Mesenchymal stem cell (in vitro differentiated cells and primary cell): ENCODE measurements around the gene OR52I2.
A peak's percentile ranks its signal among the peaks of the same experiment; 100 is the strongest.

Experiments
- DNase-seq: peaks from one replicate; pipeline ENCODE4 v3.0.0-alpha.2; 2013
- H2AFZ ChIP-seq: one replicate; pipeline ENCODE4 v1.6.1; 2013; ENCODE audit warnings: low read depth, mild to moderate bottlenecking, control low read depth, inconsistent platforms, low read length, moderate library complexity
- H2AK5ac ChIP-seq: 2 replicates; pipeline ENCODE4 v1.6.1; 2013; ENCODE audit warnings: low read length, moderate library complexity, mild to moderate bottlenecking, inconsistent platforms; ENCODE audit not compliant: severe bottlenecking
- H2BK120ac ChIP-seq: one replicate; pipeline ENCODE4 v1.6.1; 2013; ENCODE audit warnings: low read depth, mild to moderate bottlenecking, inconsistent platforms, low read length, moderate library complexity
- H2BK12ac ChIP-seq, 2 experiments: one replicate each; pipeline ENCODE4 v1.6.1; 2013; ENCODE audit warnings: inconsistent platforms in 2 of 2, low read length in 2 of 2, mild to moderate bottlenecking in 2 of 2, moderate library complexity in 2 of 2, control low read depth in 1 of 2
- H2BK15ac ChIP-seq: one replicate; pipeline ENCODE4 v1.6.1; 2013; ENCODE audit warnings: mild to moderate bottlenecking, low read depth, inconsistent platforms; ENCODE audit not compliant: poor library complexity, severe bottlenecking
- H2BK5ac ChIP-seq: 2 replicates; pipeline ENCODE4 v1.6.1; 2013; ENCODE audit warnings: low read depth, mild to moderate bottlenecking, low read length, control low read depth, inconsistent platforms; ENCODE audit not compliant: poor library complexity, severe bottlenecking
- H3K14ac ChIP-seq, 2 experiments: one replicate each; pipeline ENCODE4 v1.6.1; 2013; ENCODE audit warnings: inconsistent platforms in 2 of 2, low read length in 2 of 2, control low read depth in 1 of 2, mild to moderate bottlenecking in 1 of 2, moderate library complexity in 1 of 2
- H3K18ac ChIP-seq, 2 experiments: one replicate each; pipeline ENCODE4 v1.6.1; 2013; ENCODE audit warnings: inconsistent platforms in 2 of 2, low read length in 2 of 2, control low read depth in 1 of 2, low read depth in 1 of 2, mild to moderate bottlenecking in 1 of 2
- H3K23ac ChIP-seq, 2 experiments: one replicate each; pipeline ENCODE4 v1.6.1; 2013; ENCODE audit warnings: inconsistent platforms in 2 of 2, low read length in 2 of 2, mild to moderate bottlenecking in 2 of 2, moderate library complexity in 2 of 2, control low read depth in 1 of 2
- H3K27ac ChIP-seq: 2 replicates; pipeline ENCODE4 v1.5.1; 2013; ENCODE audit warnings: mild to moderate bottlenecking, moderate library complexity, low read length, control low read depth, inconsistent platforms; ENCODE audit not compliant: poor library complexity, severe bottlenecking
- H3K27me3 ChIP-seq, 2 experiments: 2 replicates each; pipeline versions ENCODE4 v1.6.1 to v1.7.0; 2013; ENCODE audit warnings: low read length in 2 of 2, mild to moderate bottlenecking in 2 of 2, moderate library complexity in 2 of 2, control low read depth in 1 of 2, inconsistent platforms in 1 of 2; ENCODE audit not compliant: control insufficient read depth in 1 of 2, insufficient read depth in 1 of 2
- H3K36me3 ChIP-seq, 2 experiments: 2 replicates each; pipeline versions ENCODE4 v1.6.1 to v1.7.0; 2013; ENCODE audit warnings: low read length in 2 of 2, control low read depth in 1 of 2, inconsistent platforms in 1 of 2, low read depth in 1 of 2, mild to moderate bottlenecking in 1 of 2; ENCODE audit not compliant: insufficient read depth in 2 of 2, control insufficient read depth in 1 of 2
- H3K4ac ChIP-seq, 2 experiments: one replicate each; pipeline ENCODE4 v1.6.1; 2013; ENCODE audit warnings: inconsistent platforms in 2 of 2, low read length in 2 of 2, mild to moderate bottlenecking in 2 of 2, moderate library complexity in 2 of 2, control low read depth in 1 of 2, low read depth in 1 of 2
- H3K4me1 ChIP-seq: 2 replicates; pipeline ENCODE4 v1.6.1; 2013; ENCODE audit warnings: low read depth, low read length, control low read depth; ENCODE audit not compliant: control insufficient read depth, insufficient read depth
- H3K4me2 ChIP-seq: 2 replicates; pipeline ENCODE4 v1.6.1; 2013; ENCODE audit warnings: low read length, mild to moderate bottlenecking, inconsistent platforms; ENCODE audit not compliant: poor library complexity, severe bottlenecking
- H3K4me3 ChIP-seq, 2 experiments: 2 replicates each; pipeline versions ENCODE4 v1.5.1 to v1.7.0; 2013; ENCODE audit warnings: low read length in 2 of 2, mild to moderate bottlenecking in 2 of 2, control low read depth in 1 of 2, low read depth in 1 of 2; ENCODE audit not compliant: insufficient read depth in 1 of 2
- H3K79me1 ChIP-seq: replicated peaks from 2 replicates; pipeline ENCODE4 v1.6.1; 2013; ENCODE audit warnings: mild to moderate bottlenecking, control low read depth, low read length, inconsistent platforms; ENCODE audit not compliant: poor library complexity, severe bottlenecking
- H3K9ac ChIP-seq: 2 replicates; pipeline ENCODE4 v1.7.0; 2013; ENCODE audit warnings: mild to moderate bottlenecking, low read length, moderate library complexity
- H3K9me3 ChIP-seq: 2 replicates; pipeline ENCODE4 v1.7.0; 2013; ENCODE audit warnings: mild to moderate bottlenecking, low read length; ENCODE audit not compliant: control insufficient read depth
- H4K8ac ChIP-seq: one replicate; pipeline ENCODE4 v1.6.1; 2013; ENCODE audit warnings: inconsistent platforms, mild to moderate bottlenecking, low read length, moderate library complexity
- H4K91ac ChIP-seq: one replicate; pipeline ENCODE4 v1.6.1; 2013; ENCODE audit warnings: mild to moderate bottlenecking, low read length, inconsistent platforms
- WGBS: methylation state at CpG from one replicate; pipeline ENCODE4 v1.1.7; 2013; ENCODE audit warnings: mixed read lengths; 5-methylcytosine and 5-hydroxymethylcytosine counted together

OR52I2 gene

GRCh38 chr11:4636962-4637661 is 55.6 kb downstream of the OR52I2 start, which contains the start of gene OR51D1:
Gene OR51D1, plus strand, starts transcription at chr11:4637477. Its CDS starts 2,314 bp downstream, at chr11:4639791.
- no peaks in the 10 kb centered on the region for H3K79me1 ChIP-seq
- no peak within 1 kb of the TSS for H3K4ac ChIP-seq
- no peak within 1 kb of the TSS for H2BK120ac ChIP-seq
- no peak within 1 kb of the TSS for H2AFZ ChIP-seq
- no peak within 1 kb of the TSS for H3K14ac ChIP-seq
- no peak within 1 kb of the TSS for H3K18ac ChIP-seq
- no peaks in the 10 kb centered on the region for H3K9me3 ChIP-seq
- no peak within 1 kb of the TSS for H2BK15ac ChIP-seq
- WGBS: 43% methylated on average over 17 of the region's 21 CpGs
- H3K36me3 ChIP-seq: no peaks in the 10 kb centered on the region
- no peak within 1 kb of the TSS for H4K8ac ChIP-seq
- no peak within 1 kb of the TSS for H3K27ac ChIP-seq
- no peak within 1 kb of the TSS for H2BK12ac ChIP-seq
- peak within 1 kb of the TSS; percentile 29 for H3K4me2 ChIP-seq
- peaks cover 4% of the 10 kb centered on the region for H3K4me1 ChIP-seq
- no peak within 1 kb of the TSS for H3K9ac ChIP-seq
- no peak within 1 kb of the TSS for H3K23ac ChIP-seq
- H4K91ac ChIP-seq: no peak within 1 kb of the TSS
- H2AK5ac ChIP-seq: no peak within 1 kb of the TSS
- peaks cover 16 to 32% of the 10 kb centered on the region in 2 experiments for H3K27me3 ChIP-seq
- no peak within 1 kb of the TSS for H2BK5ac ChIP-seq
- peak; percentile 64 for DNase-seq
- H3K4me3 ChIP-seq: peak within 1 kb of the TSS in 1 of 2 experiments; percentile 44

- Histone ChIP-seq H3K23ac (no peak overlapping the region), H3K4me1 (peaks cover 4% of the 10 kb centered on the region), H3K9me3 (no peaks in the 10 kb centered on the region), H3K18ac (no peak overlapping the region), H4K91ac (no peak overlapping the region), H3K9ac (no peak overlapping the region), H3K36me3 (no peaks in the 10 kb centered on the region), H3K79me1 (no peaks in the 10 kb centered on the region), H3K4me3 (no peak overlapping the region), H2AFZ (no peak overlapping the region), H3K27me3 (peaks cover 16 to 32% of the 10 kb centered on the region in 2 experiments), H2AK5ac (no peak overlapping the region), H3K4ac (no peak overlapping the region), H3K14ac (no peak overlapping the region), H2BK120ac (no peak overlapping the region), H2BK5ac (no peak overlapping the region), H2BK12ac (no peak overlapping the region), H4K8ac (no peak overlapping the region), H2BK15ac (no peak overlapping the region), H3K27ac (no peak overlapping the region), H3K4me2 (no peak overlapping the region)
- 85% methylated on average over 3 of the region's 3 CpGs for WGBS
- DNase-seq: no peak
These were observed 56.1 kb downstream of the OR52I2 start for GRCh38 chr11:4637662-4638047.

GRCh38 chr11:4639931-4640330 is 58.4 kb downstream of the OR52I2 start:
- Histone ChIP-seq H3K18ac (no peak overlapping the region), H3K4me1 (peaks cover 4% of the 10 kb centered on the region), H4K8ac (no peak overlapping the region), H2BK120ac (no peak overlapping the region), H2AFZ (no peak overlapping the region), H3K23ac (no peak overlapping the region), H3K4me2 (no peak overlapping the region), H3K9ac (no peak overlapping the region), H3K79me1 (no peaks in the 10 kb centered on the region), H3K14ac (no peak overlapping the region), H3K9me3 (no peaks in the 10 kb centered on the region), H3K36me3 (no peaks in the 10 kb centered on the region), H2AK5ac (no peak overlapping the region), H2BK12ac (no peak overlapping the region), H4K91ac (no peak overlapping the region), H3K27ac (no peak overlapping the region), H3K27me3 (peaks cover 16 to 32% of the 10 kb centered on the region in 2 experiments), H2BK5ac (no peak overlapping the region), H3K4ac (no peak overlapping the region), H3K4me3 (no peak overlapping the region), H2BK15ac (no peak overlapping the region)
- 87% methylated on average over 6 of the region's 6 CpGs for WGBS
- no peak for DNase-seq

GRCh38 chr11:4641501-4641900 is 60.0 kb downstream of the OR52I2 start:
- H3K4me3 ChIP-seq: no peak overlapping the region
- no peak overlapping the region for H2BK5ac ChIP-seq
- H3K4me2 ChIP-seq: no peak overlapping the region
- no peak overlapping the region for H3K9ac ChIP-seq
- H3K4me1 ChIP-seq: peaks cover 4% of the 10 kb centered on the region
- H2AK5ac ChIP-seq: no peak overlapping the region
- whole genome bisulfite sequencing: 83% methylated on average over 7 of the region's 7 CpGs
- H2AFZ ChIP-seq: no peak overlapping the region
- no peak overlapping the region for H3K27ac ChIP-seq
- H3K4ac ChIP-seq: no peak overlapping the region
- H4K91ac ChIP-seq: no peak overlapping the region
- DNase-seq: no peak
- no peak overlapping the region for H3K14ac ChIP-seq
- H2BK15ac ChIP-seq: no peak overlapping the region
- no peaks in the 10 kb centered on the region for H3K36me3 ChIP-seq
- H3K23ac ChIP-seq: no peak overlapping the region
- peaks cover 5 to 23% of the 10 kb centered on the region in 2 experiments for H3K27me3 ChIP-seq
- no peaks in the 10 kb centered on the region for H3K9me3 ChIP-seq
- no peak overlapping the region for H2BK120ac ChIP-seq
- H2BK12ac ChIP-seq: no peak overlapping the region
- no peak overlapping the region for H4K8ac ChIP-seq
- H3K79me1 ChIP-seq: no peaks in the 10 kb centered on the region
- no peak overlapping the region for H3K18ac ChIP-seq
